ENCODE results near the gene MCAT. TPM values are rescaled to one million over a fixed set of nuclear protein-coding genes. Genes with fewer than 3 reads are reported as not detected.

The MCAT gene
- total and polyA plus RNA-seq, 2 donors (not counting 3 experiments of a cell fraction or from before 2014, with no cell fraction given) = 16.9 to 23.2 TPM

DNA sequence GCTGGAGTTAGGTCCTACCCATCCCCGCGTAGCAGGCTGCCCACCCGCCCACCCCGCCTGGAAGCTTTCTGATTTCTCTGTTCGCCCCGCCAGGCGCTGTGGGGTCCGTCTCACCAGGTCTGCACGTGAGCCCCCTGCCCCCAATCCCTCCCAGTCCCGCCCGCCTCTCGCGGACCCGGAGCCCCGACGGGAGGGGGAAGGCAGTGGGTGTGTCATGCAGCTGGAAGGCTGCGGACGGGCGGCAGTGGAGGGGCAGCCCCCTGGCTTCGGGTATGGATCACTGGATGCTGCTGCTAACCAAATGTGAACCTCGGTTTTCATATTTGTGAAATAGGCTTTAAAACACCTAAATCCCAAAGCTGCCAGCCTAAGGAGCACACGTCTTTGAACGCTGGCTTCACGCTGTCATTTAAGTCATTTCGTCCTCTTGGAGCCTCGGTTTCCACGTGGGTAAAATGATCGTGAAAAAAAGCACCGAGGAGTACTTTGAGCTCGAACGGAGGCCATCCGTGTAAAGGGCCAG, 33.2 kb downstream of the MCAT start:
- no peaks in the 10 kb centered on the region for H3K9me1 ChIP-seq (replicated peaks; ENCODE audit: control insufficient read depth, extremely low read depth, insufficient read depth, low read length)
- peaks cover 16 to 25% of the 10 kb centered on the region in 2 experiments for H3K27me3 ChIP-seq (ENCODE audit: control insufficient read depth in 2 of 2, insufficient read depth in 2 of 2, low read length in 2 of 2)
- H3K4me2 ChIP-seq (ENCODE audit: insufficient read depth, low read length) = peak overlapping the region; percentile 75
- intact Hi-C loops (cut with micrococcal nuclease) = loop anchor here (2.0 kb wide), 1 partner anchor 27 kb away; no protein-coding TSS in a partner anchor
- ChIA-PET CTCF (interaction anchor here (0.9 to 3.6 kb wide), 6 partner anchors 12 to 119 kb away, joined by 4 to 17 read pairs (median 4); no protein-coding TSS in a partner anchor), POLR2A (interaction anchor here (0.9 kb wide), 1 partner anchor 495 kb away, joined by 3 read pairs; no protein-coding TSS in a partner anchor)
- H3K9me3 ChIP-seq (replicated peaks; ENCODE audit: control insufficient read depth, insufficient read depth, low read length) = no peaks in the 10 kb centered on the region
- TF ChIP-seq MYC (IDR thresholded peaks at IDR 0.05; ENCODE audit: low read depth, low read length) (no peak), JUN (IDR thresholded peaks at IDR 0.05; ENCODE audit: borderline replicate concordance, insufficient read depth, insufficient read length, low read depth) (no peak), FOS (IDR thresholded peaks at IDR 0.05; ENCODE audit: borderline replicate concordance, insufficient read depth, low read length) (no peak), POLR2AphosphoS5 (IDR thresholded peaks at IDR 0.05; ENCODE audit: insufficient read depth, low read depth, low read length) (no peak), POLR2A (IDR thresholded peaks at IDR 0.05; ENCODE audit: low read depth, low read length) (no peak), EZH2 (IDR thresholded peaks at IDR 0.05; ENCODE audit: borderline replicate concordance, low read depth, low read length, severe bottlenecking) (no peak), GATA2 (IDR thresholded peaks at IDR 0.05; ENCODE audit: insufficient read depth, insufficient read length, low read depth, low read length) (no peak)
- TF ChIP-seq, protein P1, sequence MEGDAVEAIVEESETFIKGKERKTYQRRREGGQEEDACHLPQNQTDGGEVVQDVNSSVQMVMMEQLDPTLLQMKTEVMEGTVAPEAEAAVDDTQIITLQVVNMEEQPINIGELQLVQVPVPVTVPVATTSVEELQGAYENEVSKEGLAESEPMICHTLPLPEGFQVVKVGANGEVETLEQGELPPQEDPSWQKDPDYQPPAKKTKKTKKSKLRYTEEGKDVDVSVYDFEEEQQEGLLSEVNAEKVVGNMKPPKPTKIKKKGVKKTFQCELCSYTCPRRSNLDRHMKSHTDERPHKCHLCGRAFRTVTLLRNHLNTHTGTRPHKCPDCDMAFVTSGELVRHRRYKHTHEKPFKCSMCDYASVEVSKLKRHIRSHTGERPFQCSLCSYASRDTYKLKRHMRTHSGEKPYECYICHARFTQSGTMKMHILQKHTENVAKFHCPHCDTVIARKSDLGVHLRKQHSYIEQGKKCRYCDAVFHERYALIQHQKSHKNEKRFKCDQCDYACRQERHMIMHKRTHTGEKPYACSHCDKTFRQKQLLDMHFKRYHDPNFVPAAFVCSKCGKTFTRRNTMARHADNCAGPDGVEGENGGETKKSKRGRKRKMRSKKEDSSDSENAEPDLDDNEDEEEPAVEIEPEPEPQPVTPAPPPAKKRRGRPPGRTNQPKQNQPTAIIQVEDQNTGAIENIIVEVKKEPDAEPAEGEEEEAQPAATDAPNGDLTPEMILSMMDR (IDR thresholded peaks at IDR 0.05; ENCODE audit: extremely low read depth in 1 of 2, insufficient read depth in 1 of 2, low read depth in 1 of 2, low read length in 2 of 2) = no peak
- TF ChIP-seq, protein P2, sequence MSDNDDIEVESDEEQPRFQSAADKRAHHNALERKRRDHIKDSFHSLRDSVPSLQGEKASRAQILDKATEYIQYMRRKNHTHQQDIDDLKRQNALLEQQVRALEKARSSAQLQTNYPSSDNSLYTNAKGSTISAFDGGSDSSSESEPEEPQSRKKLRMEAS (IDR thresholded peaks at IDR 0.05; ENCODE audit: insufficient read depth, insufficient read length) = no peak
- no peak overlapping the region for H3K9ac ChIP-seq (replicated peaks; ENCODE audit: extremely low read depth, insufficient read depth, low read length)
- H3K4me1 ChIP-seq (ENCODE audit: control insufficient read depth, extremely low read depth, insufficient read depth, low read length) = no peaks in the 10 kb centered on the region
- no peaks in the 10 kb centered on the region for H3K79me2 ChIP-seq (ENCODE audit: control insufficient read depth, insufficient read depth, low read length)
- dilution Hi-C loops (cut with MboI; ENCODE audit: extremely low pct_ligation_motif_present, low sequenced_read_pairs) = no loop called here
- no TSS peak for BruUV-seq (replicated peaks)
- FAIRE-seq = peak; percentile 75
- H4K20me1 ChIP-seq (replicated peaks; ENCODE audit: control insufficient read depth, extremely low read depth, insufficient read depth, low read length) = no peaks in the 10 kb centered on the region
- H3K4me3 ChIP-seq (replicated peaks in 1 of 3; ENCODE audit: insufficient read depth in 1 of 3, low read depth in 1 of 3, low read length in 3 of 3) = peak overlapping the region in 2 of 3 experiments; percentile 46 to 50
- H2AFZ ChIP-seq (ENCODE audit: low read depth, low read length) = peak overlapping the region; percentile 91
- no peak overlapping the region for H3K27ac ChIP-seq (ENCODE audit: insufficient read depth, low read depth, low read length)
- DNase-seq (ENCODE audit: low read depth, low spot score) = no peak
- H3K36me3 ChIP-seq (ENCODE audit: control insufficient read depth in 2 of 2, extremely low read depth in 1 of 2, insufficient read depth in 2 of 2, low read length in 2 of 2) = no peaks in the 10 kb centered on the region

All from endothelial cell of umbilical vein (primary cell).